ENCODE results near the gene ANXA9. TPM values are rescaled to one million over a fixed set of nuclear protein-coding genes. Genes with fewer than 3 reads are reported as not detected.

The ANXA9 gene
- total RNA-seq, 1 donor from 2014 or later: not detected

DNA sequence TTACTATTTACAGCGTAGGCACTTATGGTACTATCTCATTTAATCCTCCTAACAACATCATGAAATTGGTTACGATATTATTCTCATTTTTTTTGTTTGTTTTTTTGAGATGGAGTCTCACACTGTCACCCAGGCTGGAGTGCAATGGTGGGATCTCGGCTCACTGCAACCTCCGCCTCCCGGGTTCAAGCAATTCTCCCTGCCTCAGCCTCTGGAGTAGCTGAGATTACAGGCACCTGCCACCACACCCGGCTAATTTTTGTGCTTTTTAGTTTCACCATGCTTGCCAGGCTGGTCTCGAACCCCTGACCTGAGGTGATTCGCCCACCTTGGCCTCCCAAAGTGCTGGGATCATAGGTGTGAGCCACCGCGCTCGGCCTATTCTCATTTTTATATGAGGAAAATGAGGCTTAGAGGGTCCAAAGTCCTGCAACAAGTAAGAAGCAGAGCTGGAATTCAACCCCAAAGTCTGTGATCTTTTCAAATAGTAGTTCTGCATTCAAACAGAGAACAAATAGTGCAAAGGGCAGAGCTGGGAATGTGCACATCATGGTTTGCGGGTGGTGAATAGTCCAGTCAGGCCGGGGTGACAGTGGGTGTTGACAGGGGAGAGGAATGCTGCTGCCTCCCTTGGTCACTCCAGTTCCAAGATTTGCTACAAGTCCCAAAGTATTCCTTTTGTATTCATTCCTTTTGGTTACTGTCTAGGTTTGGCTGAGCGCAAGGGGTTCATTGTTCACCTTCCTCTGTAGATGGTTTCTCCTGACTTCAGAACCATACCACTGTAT lies 30.8 kb downstream of the ANXA9 start:
- H3K27ac ChIP-seq: no peak overlapping the region
- no peaks in the 10 kb centered on the region for H3K27me3 ChIP-seq
- no peaks in the 10 kb centered on the region for H3K9me3 ChIP-seq (ENCODE audit: low read depth)
- Mint-ChIP-seq H3K27me3 (ENCODE audit: insufficient read depth, low read depth) (peaks cover 2% of the 10 kb centered on the region), H3K36me3 (peaks cover 3% of the 10 kb centered on the region), H3K4me3 (no peak overlapping the region), H3K27ac (no peak overlapping the region), H3K9me3 (no peaks in the 10 kb centered on the region), H3K4me1 (peaks cover 14% of the 10 kb centered on the region)
- peaks cover 2% of the 10 kb centered on the region for H3F3A ChIP-seq (ENCODE audit: low read depth)
- H3K36me3 ChIP-seq: no peaks in the 10 kb centered on the region
- H2AFZ ChIP-seq (replicated peaks): no peak overlapping the region
- peak overlapping the region; percentile 34 for H3K9ac ChIP-seq
- no peak overlapping the region for H3K4me2 ChIP-seq
- no peak for DNase-seq (ENCODE audit: low spot score)
- H3K79me2 ChIP-seq (ENCODE audit: low read depth): peaks cover 11% of the 10 kb centered on the region
- H3K4me1 ChIP-seq: peaks cover 7% of the 10 kb centered on the region
- H3K4me3 ChIP-seq: no peak overlapping the region
- no peaks in the 10 kb centered on the region for H4K20me1 ChIP-seq (ENCODE audit: low read depth)
- TF ChIP-seq EZH2phosphoT487 (IDR thresholded peaks at IDR 0.05): no peak
- TF ChIP-seq EZH2 (IDR thresholded peaks at IDR 0.05): no peak
- TF ChIP-seq CTCF (IDR thresholded peaks at IDR 0.05): no peak

DNA sequence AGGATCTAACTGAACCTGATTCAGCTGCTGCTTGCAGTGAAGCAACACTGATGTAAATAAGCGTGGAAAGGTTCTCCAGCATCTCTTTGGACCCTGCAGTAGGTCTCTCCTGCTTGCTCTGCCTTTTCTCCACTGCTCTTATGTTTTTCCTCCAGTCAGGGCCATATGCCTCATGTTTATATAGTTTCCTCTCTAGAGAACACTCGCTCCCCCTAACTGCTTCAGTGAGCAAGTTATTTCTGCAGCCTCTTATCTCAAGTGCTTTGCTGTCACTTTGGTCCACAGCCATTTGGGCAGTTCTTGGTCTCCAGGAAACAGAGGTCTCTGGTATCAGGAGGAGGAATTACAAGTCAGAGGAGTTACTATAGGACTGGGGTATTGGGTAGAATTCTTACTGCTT lies 31.4 kb downstream of the ANXA9 start:
- H3K36me3 Mint-ChIP-seq: peaks cover 3% of the 10 kb centered on the region
- DNase-seq (ENCODE audit: low spot score): no peak
- no peaks in the 10 kb centered on the region for H3K9me3 Mint-ChIP-seq
- Histone ChIP-seq H2AFZ (replicated peaks) (no peak overlapping the region), H3K79me2 (ENCODE audit: low read depth) (peaks cover 11% of the 10 kb centered on the region), H3K27me3 (no peaks in the 10 kb centered on the region), H3K9ac (no peak overlapping the region), H3K36me3 (no peaks in the 10 kb centered on the region), H3K4me3 (no peak overlapping the region), H4K20me1 (ENCODE audit: low read depth) (no peaks in the 10 kb centered on the region), H3K9me3 (ENCODE audit: low read depth) (no peaks in the 10 kb centered on the region), H3K4me2 (no peak overlapping the region), H3K27ac (no peak overlapping the region), H3F3A (ENCODE audit: low read depth) (no peaks in the 10 kb centered on the region), H3K4me1 (peaks cover 6% of the 10 kb centered on the region)
- no peak overlapping the region for H3K4me3 Mint-ChIP-seq
- H3K27ac Mint-ChIP-seq: no peak overlapping the region
- TF ChIP-seq EZH2 (IDR thresholded peaks at IDR 0.05) (no peak), CTCF (IDR thresholded peaks at IDR 0.05) (no peak), EZH2phosphoT487 (IDR thresholded peaks at IDR 0.05) (no peak)
- peaks cover 9% of the 10 kb centered on the region for H3K4me1 Mint-ChIP-seq
- H3K27me3 Mint-ChIP-seq (ENCODE audit: insufficient read depth, low read depth): peaks cover 2% of the 10 kb centered on the region

GRCh38 chr1:151024540-151025146 lies 42.6 kb downstream of the ANXA9 start:
- peaks cover 7% of the 10 kb centered on the region for H3K4me1 Mint-ChIP-seq
- Histone ChIP-seq H3K4me3 (no peak overlapping the region), H3F3A (ENCODE audit: low read depth) (peaks cover 5% of the 10 kb centered on the region), H3K9ac (no peak overlapping the region), H3K4me1 (no peaks in the 10 kb centered on the region), H3K36me3 (no peaks in the 10 kb centered on the region), H4K20me1 (ENCODE audit: low read depth) (peaks cover 5% of the 10 kb centered on the region), H2AFZ (replicated peaks) (no peak overlapping the region), H3K27me3 (no peaks in the 10 kb centered on the region), H3K79me2 (ENCODE audit: low read depth) (no peaks in the 10 kb centered on the region), H3K9me3 (ENCODE audit: low read depth) (no peaks in the 10 kb centered on the region), H3K4me2 (no peak overlapping the region), H3K27ac (no peak overlapping the region)
- H3K9me3 Mint-ChIP-seq: no peaks in the 10 kb centered on the region
- no peak overlapping the region for H3K27ac Mint-ChIP-seq
- H3K27me3 Mint-ChIP-seq (ENCODE audit: insufficient read depth, low read depth): peaks cover 2% of the 10 kb centered on the region
- H3K4me3 Mint-ChIP-seq: no peak overlapping the region
- peak; percentile 83 for DNase-seq (ENCODE audit: low spot score)
- peaks cover 21% of the 10 kb centered on the region for H3K36me3 Mint-ChIP-seq
- TF ChIP-seq EZH2phosphoT487 (IDR thresholded peaks at IDR 0.05) (no peak), EZH2 (IDR thresholded peaks at IDR 0.05) (no peak), CTCF (IDR thresholded peaks at IDR 0.05) (peak; percentile 76)
